ENCODE data around the gene GPR137B. TPM values are rescaled to one million over a fixed set of nuclear protein-coding genes. Genes with fewer than 3 reads are reported as not detected.
"Not testable (repeated sequence)": the region's sequence is repeated elsewhere in the genome, so short reads cannot be mapped to it uniquely, and the experiment has no call there.

Gene GPR137B
- total and polyA plus RNA-seq, 2 of the 4 experiments (the other 2 are of a cell fraction), result 4.5 to 12.3 TPM

GRCh38 chr1:236186471-236186870, 44.1 kb downstream of the GPR137B start:
- BruUV-seq (replicated peaks); H3K23ac ChIP-seq (ENCODE audit: low read depth, low read length); H4K5ac ChIP-seq (ENCODE audit: low read depth, low read length); H3K9me1 ChIP-seq (ENCODE audit: insufficient read depth, low read length); in situ Hi-C loops (cut with MboI; ENCODE audit: low sequenced_read_pairs); H4K91ac ChIP-seq (ENCODE audit: insufficient read depth, low read depth, low read length); DNase-seq; H4K8ac ChIP-seq (ENCODE audit: low read depth in 2 of 2, low read length in 2 of 2); H3K27ac ChIP-seq (ENCODE audit: insufficient read depth, low read length); H3K9me3 ChIP-seq (ENCODE audit: control insufficient read depth, insufficient read depth, low read length); H3K4me3 ChIP-seq (ENCODE audit: insufficient read depth, low read depth, low read length); H3K36me3 ChIP-seq (ENCODE audit: control insufficient read depth, insufficient read depth, low read length); H2BK120ac ChIP-seq (ENCODE audit: low read depth, low read length); H4K20me1 ChIP-seq (ENCODE audit: insufficient read depth, low read length); H3K79me1 ChIP-seq (ENCODE audit: low read depth in 1 of 2, low read length in 2 of 2); H2AK9ac ChIP-seq (replicated peaks; ENCODE audit: low read depth, low read length, poor library complexity); H2AFZ ChIP-seq (replicated peaks; ENCODE audit: low read length, poor library complexity); H3K4ac ChIP-seq (ENCODE audit: low read depth, low read length); H3K18ac ChIP-seq (ENCODE audit: low read depth, low read length); H3K27me3 ChIP-seq (ENCODE audit: control insufficient read depth, insufficient read depth, low read length); H3K4me1 ChIP-seq (ENCODE audit: control insufficient read depth, insufficient read depth, low read length); ATAC-seq (ENCODE audit: low read depth); dilution Hi-C loops (cut with HindIII; ENCODE audit: low sequenced_read_pairs, unreplicated experiment); H3K9ac ChIP-seq (ENCODE audit: low read depth, low read length); POLR2A ChIA-PET (ENCODE audit: unreplicated experiment); H3K14ac ChIP-seq (replicated peaks; ENCODE audit: low read depth, low read length); intact Hi-C loops (cut with micrococcal nuclease); H2BK15ac ChIP-seq (ENCODE audit: low read depth, low read length); H2BK20ac ChIP-seq (ENCODE audit: low read depth, low read length); H3K4me2 ChIP-seq (ENCODE audit: low read depth, low read length); H2BK5ac ChIP-seq (ENCODE audit: low read depth, low read length, poor library complexity, severe bottlenecking); CTCF ChIA-PET; H2AK5ac ChIP-seq (ENCODE audit: low read depth, low read length); H3K56ac ChIP-seq (ENCODE audit: extremely low read depth, insufficient read depth, low read length): not testable (repeated sequence)
- WGBS, 2 experiments (ENCODE audit: extremely low coverage in 2 of 2, insufficient read length in 1 of 2), result no CpG with 5 or more reads among the region's 2 CpGs

GRCh38 chr1:236188084-236188483, 45.7 kb downstream of the GPR137B start:
- WGBS, 2 experiments (ENCODE audit: extremely low coverage in 2 of 2, insufficient read length in 1 of 2), result no CpG with 5 or more reads among the region's 1 CpG

More at GRCh38 chr1:236188084-236188483, 45.7 kb downstream of the GPR137B start:
- H3K79me1 ChIP-seq (ENCODE audit: low read depth in 1 of 2, low read length in 2 of 2); POLR2A ChIA-PET (ENCODE audit: unreplicated experiment); H2BK20ac ChIP-seq (ENCODE audit: low read depth, low read length); H3K4me3 ChIP-seq (ENCODE audit: insufficient read depth, low read depth, low read length); H2AK9ac ChIP-seq (replicated peaks; ENCODE audit: low read depth, low read length, poor library complexity); DNase-seq; in situ Hi-C loops (cut with MboI; ENCODE audit: low sequenced_read_pairs); CTCF ChIA-PET; H2BK15ac ChIP-seq (ENCODE audit: low read depth, low read length); H3K4me1 ChIP-seq (ENCODE audit: control insufficient read depth, insufficient read depth, low read length); H3K36me3 ChIP-seq (ENCODE audit: control insufficient read depth, insufficient read depth, low read length); H3K18ac ChIP-seq (ENCODE audit: low read depth, low read length); H3K9ac ChIP-seq (ENCODE audit: low read depth, low read length); H3K4me2 ChIP-seq (ENCODE audit: low read depth, low read length); intact Hi-C loops (cut with micrococcal nuclease); H2BK5ac ChIP-seq (ENCODE audit: low read depth, low read length, poor library complexity, severe bottlenecking); ATAC-seq (ENCODE audit: low read depth); dilution Hi-C loops (cut with HindIII; ENCODE audit: low sequenced_read_pairs, unreplicated experiment); H2BK120ac ChIP-seq (ENCODE audit: low read depth, low read length); H3K9me1 ChIP-seq (ENCODE audit: insufficient read depth, low read length); H3K14ac ChIP-seq (replicated peaks; ENCODE audit: low read depth, low read length); H4K91ac ChIP-seq (ENCODE audit: insufficient read depth, low read depth, low read length); H2AK5ac ChIP-seq (ENCODE audit: low read depth, low read length); H4K5ac ChIP-seq (ENCODE audit: low read depth, low read length); H3K27me3 ChIP-seq (ENCODE audit: control insufficient read depth, insufficient read depth, low read length); H4K20me1 ChIP-seq (ENCODE audit: insufficient read depth, low read length); H3K9me3 ChIP-seq (ENCODE audit: control insufficient read depth, insufficient read depth, low read length); H4K8ac ChIP-seq (ENCODE audit: low read depth in 2 of 2, low read length in 2 of 2); H3K56ac ChIP-seq (ENCODE audit: extremely low read depth, insufficient read depth, low read length); H3K23ac ChIP-seq (ENCODE audit: low read depth, low read length); H3K27ac ChIP-seq (ENCODE audit: insufficient read depth, low read length); H2AFZ ChIP-seq (replicated peaks; ENCODE audit: low read length, poor library complexity); H3K4ac ChIP-seq (ENCODE audit: low read depth, low read length); BruUV-seq (replicated peaks): not testable (repeated sequence)
